Body of pancreas (tissue), 4 donors: ENCODE data around the gene SNX20. TPM values are rescaled to one million over a fixed set of nuclear protein-coding genes. Genes with fewer than 3 reads are reported as not detected.
A peak's percentile ranks its signal among the peaks of the same experiment; 100 is the strongest.

Experiments used
- ATAC-seq: fragments of 150-250 bp; one replicate; pipeline ENCODE4 v1.9.1; 2016
- DNase-seq, 4 donors: peaks; one replicate each; pipeline ENCODE4 v3.0.0-alpha.2; 2019
- H3K27ac ChIP-seq, 4 donors: fragments of 200-600 bp; sonication (generic); 1 replicate in 3 of 4; 2 replicates in 1 of 4; pipeline versions ENCODE4 v1.5.1 to v1.6.1; 2016 to 2019; ENCODE audit warnings: mild to moderate bottlenecking in 1 of 4, mixed read lengths in 1 of 4, moderate library complexity in 1 of 4
- H3K27me3 ChIP-seq, 2 donors: fragments of 200-600 bp; sonication (generic); one replicate each; pipeline ENCODE4 v1.6.0; 2016; ENCODE audit warnings: mild to moderate bottlenecking in 1 of 2
- H3K36me3 ChIP-seq, 2 donors: fragments of 200-600 bp; sonication (generic); replicated peaks in 1 of 2; 2 replicates each; pipeline ENCODE4 v1.5.1; 2016; ENCODE audit warnings: low read depth in 2 of 2; ENCODE audit not compliant: insufficient read depth in 1 of 2
- H3K4me1 ChIP-seq: fragments of 200-600 bp; sonication (generic); one replicate; pipeline ENCODE4 v1.6.0; 2016
- H3K4me3 ChIP-seq, 2 donors: fragments of 200-600 bp; sonication (generic); 1 replicate in 1 of 2; 2 replicates in 1 of 2; pipeline ENCODE4 v1.5.1; 2016 to 2019
- H3K9me3 ChIP-seq, 3 donors: fragments of 200-600 bp; sonication (generic); 1 replicate in 2 of 3; 2 replicates in 1 of 3; pipeline ENCODE4 v1.5.1; 2016
- CTCF ChIP-seq, 7 experiments: fragments of 450-650 bp in 4 of 7; fragments of 200-600 bp in 3 of 7; sonication (generic) in 3 of 7; IDR thresholded peaks; one replicate each; pipeline ENCODE4 v1.5.1; 2016 to 2019; ENCODE audit warnings: antibody characterized with exemption in 7 of 7
- POLR2A ChIP-seq, 3 donors: fragments of 450-650 bp; IDR thresholded peaks; one replicate each; pipeline ENCODE4 v1.6.1; 2016; ENCODE audit warnings: antibody characterized with exemption in 3 of 3, mild to moderate bottlenecking in 2 of 3
- WGBS, 2 donors: methylation state at CpG; one replicate each; pipeline ENCODE4 v1.1.5; 2017; 5-methylcytosine and 5-hydroxymethylcytosine counted together
- intact Hi-C: fragments of 100-400 bp; cut with DNase I; formaldehyde crosslinking; loops from one replicate; pipeline ENCODE4 v1.15.1; 2023
- total RNA-seq, 2 donors: library from RNA; depleted of rRNA; stranded (reverse); fragments of >200 nt; gene quantifications; one replicate each; pipeline ENCODE4 v1.1.0, GENCODE V29; 2016

The SNX20 gene
- total RNA-seq, 2 donors from 2014 or later: 0.99 to 2.1 TPM

DNA sequence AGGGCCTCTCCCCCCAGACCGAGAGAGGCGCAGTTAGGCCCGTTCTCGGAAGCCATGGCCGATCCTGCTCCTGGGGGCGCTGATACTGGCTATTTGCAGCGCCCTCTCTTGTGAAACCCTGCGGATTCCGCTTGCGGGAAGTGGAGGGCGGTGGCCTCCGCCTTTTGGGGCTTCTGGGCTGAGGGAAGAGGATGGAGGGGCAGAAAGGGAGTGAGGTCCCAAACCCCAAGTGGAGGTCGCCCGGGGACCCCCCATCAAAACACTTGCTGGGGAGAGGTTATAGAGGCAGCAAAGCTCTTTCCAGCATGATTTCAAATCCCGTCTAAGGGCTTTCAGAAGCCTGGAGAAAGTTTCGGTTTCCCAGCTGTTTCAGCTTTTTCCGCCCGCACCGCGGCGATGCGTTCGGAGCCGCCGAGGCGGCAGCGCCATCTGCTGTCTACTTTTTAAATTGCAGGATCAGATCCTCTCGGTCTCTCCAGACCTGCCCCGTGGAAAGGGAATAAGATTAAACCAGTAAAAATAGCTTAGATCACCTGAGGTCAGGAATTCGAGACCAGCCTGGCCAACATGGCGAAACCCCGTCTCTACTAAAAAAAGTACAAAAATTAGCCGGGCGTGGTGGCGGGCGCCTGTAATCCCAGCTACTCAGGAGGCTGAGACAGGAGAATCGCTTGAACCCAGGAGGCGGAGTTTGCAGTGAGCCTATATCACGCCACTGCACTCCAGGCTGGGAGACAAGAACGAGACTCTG is 15.8 kb downstream of the SNX20 start:
- intact Hi-C loops: loop anchor here (10.0 kb wide), 1 partner anchor 421 kb away; no protein-coding TSS in a partner anchor
- no peak overlapping the region for H3K4me3 ChIP-seq
- H3K36me3 ChIP-seq: no peaks in the 10 kb centered on the region
- peak; percentile 88 for ATAC-seq
- TF ChIP-seq CTCF (IDR thresholded peaks at IDR 0.05) (peak; percentile 86 to 95 (median 93)), POLR2A (IDR thresholded peaks at IDR 0.05) (no peak)
- peaks cover 18% of the 10 kb centered on the region for H3K4me1 ChIP-seq
- DNase-seq: peak; percentile 83 to 90 (median 86)
- H3K27me3 ChIP-seq: no peaks in the 10 kb centered on the region
- peak overlapping the region in 2 of 4 donors; percentile 1 to 54 for H3K27ac ChIP-seq
- H3K9me3 ChIP-seq: peaks cover 0 to 2% (median 0%) of the 10 kb centered on the region in 3 donors
- WGBS, 2 donors: 15 to 19% methylated on average over 38 to 40 of the region's 40 CpGs

DNA sequence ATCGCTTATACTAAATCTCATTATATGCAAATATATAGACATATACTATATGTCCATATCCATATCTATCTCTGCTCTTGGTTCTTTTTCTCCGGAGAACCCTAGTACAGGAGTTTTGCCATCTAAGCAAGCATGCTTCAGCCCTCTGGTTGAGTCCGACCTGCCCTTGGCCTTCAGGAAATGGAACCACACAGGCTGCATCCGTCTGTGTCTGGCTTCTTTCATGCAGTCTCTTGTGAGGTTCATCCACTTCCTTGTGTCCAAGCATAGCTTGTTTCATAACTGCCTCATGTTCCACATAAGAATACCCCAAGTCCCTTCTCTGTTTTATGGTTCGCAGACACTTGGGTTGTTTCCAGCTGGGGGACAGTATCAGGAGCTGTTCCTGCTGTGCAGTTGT is 16.8 kb downstream of the SNX20 start:
- no peak overlapping the region for H3K27ac ChIP-seq
- DNase-seq (peak in 1 of 4 donors; percentile 22), ATAC-seq (no peak)
- intact Hi-C loops: loop anchor here (10.0 kb wide), 1 partner anchor 419 kb away; no protein-coding TSS in a partner anchor
- H3K4me3 ChIP-seq: no peak overlapping the region
- peaks cover 0 to 2% (median 0%) of the 10 kb centered on the region in 3 donors for H3K9me3 ChIP-seq
- no peaks in the 10 kb centered on the region for H3K27me3 ChIP-seq
- no peaks in the 10 kb centered on the region for H3K36me3 ChIP-seq
- peaks cover 18% of the 10 kb centered on the region for H3K4me1 ChIP-seq
- 80 to 96% methylated on average over 5 of the region's 5 CpGs for WGBS, 2 donors
- TF ChIP-seq CTCF (IDR thresholded peaks at IDR 0.05) (no peak), POLR2A (IDR thresholded peaks at IDR 0.05) (no peak)

- intact Hi-C loops: loop anchor here (10.0 kb wide), 1 partner anchor 418 kb away; no protein-coding TSS in a partner anchor
- WGBS, 2 donors: 63 to 72% methylated on average over 9 to 10 of the region's 10 CpGs
- no peaks in the 10 kb centered on the region for H3K27me3 ChIP-seq
- TF ChIP-seq CTCF (IDR thresholded peaks at IDR 0.05) (no peak), POLR2A (IDR thresholded peaks at IDR 0.05) (no peak)
- no peak overlapping the region for H3K27ac ChIP-seq
- H3K9me3 ChIP-seq: peaks cover 0 to 2% (median 0%) of the 10 kb centered on the region in 3 donors
- DNase-seq: peak in 2 of 4 donors; percentile 28 to 49
- H3K4me1 ChIP-seq: peaks cover 27% of the 10 kb centered on the region
- no peaks in the 10 kb centered on the region for H3K36me3 ChIP-seq
- no peak overlapping the region for H3K4me3 ChIP-seq
- no peak for ATAC-seq
Observed at GRCh38 chr16:50662306-50662940, 18.7 kb downstream of the SNX20 start.

DNA sequence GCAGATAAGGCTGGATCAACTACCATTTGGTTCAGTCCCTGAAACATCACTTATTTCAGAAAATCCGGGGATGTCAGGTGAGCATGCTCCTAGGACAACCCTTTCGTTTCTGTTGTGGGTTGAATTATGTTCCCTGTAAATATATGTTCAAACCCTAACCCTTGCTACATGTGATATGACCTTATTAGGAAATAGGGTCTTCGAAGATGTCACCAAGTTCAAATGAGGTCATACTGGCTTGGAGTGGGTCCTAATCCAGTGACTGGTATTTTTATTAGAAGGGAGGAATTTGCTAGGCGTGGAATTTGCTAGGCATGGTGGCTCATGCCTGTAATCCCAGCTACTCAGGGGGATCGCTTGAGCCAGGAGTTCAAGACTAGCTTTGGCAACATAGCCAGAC is 21.3 kb downstream of the SNX20 start:
- Histone ChIP-seq H3K27me3 (no peaks in the 10 kb centered on the region), H3K9me3 (no peaks in the 10 kb centered on the region), H3K4me3 (no peak overlapping the region), H3K27ac (no peak overlapping the region), H3K36me3 (no peaks in the 10 kb centered on the region), H3K4me1 (peaks cover 40% of the 10 kb centered on the region)
- DNase-seq: no peak
- ATAC-seq: no peak
- no peak for TF ChIP-seq CTCF (IDR thresholded peaks at IDR 0.05)
- TF ChIP-seq POLR2A (IDR thresholded peaks at IDR 0.05): no peak
- intact Hi-C loops: loop anchor here (10.0 kb wide), 1 partner anchor 415 kb away; no protein-coding TSS in a partner anchor
- WGBS, 2 donors: 88 to 89% methylated on average over 5 of the region's 5 CpGs
